ENCODE data around the gene PLEK.
A peak's percentile ranks its signal among the peaks of the same experiment; 100 is the strongest.
"Not testable (repeated sequence)": the region's sequence is repeated elsewhere in the genome, so short reads cannot be mapped to it uniquely, and the experiment has no call there.

Gene PLEK

GRCh38 chr2:68362069-68362468, 3.0 kb upstream of the PLEK start:
- in situ Hi-C loops (cut with HindIII; ENCODE audit: low pct_unique_long_range_greater_than_20kb, low sequenced_read_pairs): no loop called here
- peak in 1 of 2 experiments; percentile 69 for DNase-seq (ENCODE audit: low read depth in 1 of 2, low spot score in 1 of 2)
- TF ChIP-seq JUND (IDR thresholded peaks at IDR 0.05; ENCODE audit: low read depth): no peak

- DNase-seq (ENCODE audit: low read depth in 1 of 2, low spot score in 1 of 2): no peak
- TF ChIP-seq JUND (IDR thresholded peaks at IDR 0.05; ENCODE audit: low read depth): no peak
- in situ Hi-C loops (cut with HindIII; ENCODE audit: low pct_unique_long_range_greater_than_20kb, low sequenced_read_pairs): no loop called here
Observed at GRCh38 chr2:68362749-68363148, 2.3 kb upstream of the PLEK start.

- DNase-seq (ENCODE audit: low read depth in 1 of 2, low spot score in 1 of 2): no peak
- in situ Hi-C loops (cut with HindIII; ENCODE audit: low pct_unique_long_range_greater_than_20kb, low sequenced_read_pairs): no loop called here
- TF ChIP-seq JUND (IDR thresholded peaks at IDR 0.05; ENCODE audit: low read depth): no peak
Observed at GRCh38 chr2:68363721-68364120, 1.4 kb upstream of the PLEK start.

- no peak for DNase-seq (ENCODE audit: low read depth in 1 of 2, low spot score in 1 of 2)
- TF ChIP-seq JUND (IDR thresholded peaks at IDR 0.05; ENCODE audit: low read depth): no peak
- in situ Hi-C loops (cut with HindIII; ENCODE audit: low pct_unique_long_range_greater_than_20kb, low sequenced_read_pairs): no loop called here
Observed at GRCh38 chr2:68366083-68366560, 1.0 kb downstream of the PLEK start.

- no peak for DNase-seq (ENCODE audit: low read depth in 1 of 2, low spot score in 1 of 2)
- no peak for TF ChIP-seq JUND (IDR thresholded peaks at IDR 0.05; ENCODE audit: low read depth)
- in situ Hi-C loops (cut with HindIII; ENCODE audit: low pct_unique_long_range_greater_than_20kb, low sequenced_read_pairs): no loop called here
Observed at GRCh38 chr2:68367953-68368653, 3.0 kb downstream of the PLEK start.

- in situ Hi-C loops (cut with HindIII; ENCODE audit: low pct_unique_long_range_greater_than_20kb, low sequenced_read_pairs): no loop called here
- no peak for DNase-seq (ENCODE audit: low read depth in 1 of 2, low spot score in 1 of 2)
- no peak for TF ChIP-seq JUND (IDR thresholded peaks at IDR 0.05; ENCODE audit: low read depth)
Observed at GRCh38 chr2:68368654-68369336, 3.7 kb downstream of the PLEK start.

- TF ChIP-seq JUND (IDR thresholded peaks at IDR 0.05; ENCODE audit: low read depth): no peak
- no peak for DNase-seq (ENCODE audit: low read depth in 1 of 2, low spot score in 1 of 2)
- in situ Hi-C loops (cut with HindIII; ENCODE audit: low pct_unique_long_range_greater_than_20kb, low sequenced_read_pairs): no loop called here
Observed at GRCh38 chr2:68369337-68369734, 4.3 kb downstream of the PLEK start.

- DNase-seq (ENCODE audit: low read depth in 1 of 2, low spot score in 1 of 2): no peak
- no peak for TF ChIP-seq JUND (IDR thresholded peaks at IDR 0.05; ENCODE audit: low read depth)
- in situ Hi-C loops (cut with HindIII; ENCODE audit: low pct_unique_long_range_greater_than_20kb, low sequenced_read_pairs): no loop called here
Observed at GRCh38 chr2:68371138-68371537, 6.1 kb downstream of the PLEK start.

- in situ Hi-C loops (cut with HindIII; ENCODE audit: low pct_unique_long_range_greater_than_20kb, low sequenced_read_pairs): no loop called here
- DNase-seq (ENCODE audit: low read depth in 1 of 2, low spot score in 1 of 2): no peak
- TF ChIP-seq JUND (IDR thresholded peaks at IDR 0.05; ENCODE audit: low read depth): no peak
Observed at GRCh38 chr2:68371581-68371980, 6.5 kb downstream of the PLEK start.

- in situ Hi-C loops (cut with HindIII; ENCODE audit: low pct_unique_long_range_greater_than_20kb, low sequenced_read_pairs): no loop called here
- no peak for DNase-seq (ENCODE audit: low read depth in 1 of 2, low spot score in 1 of 2)
- no peak for TF ChIP-seq JUND (IDR thresholded peaks at IDR 0.05; ENCODE audit: low read depth)
Observed at GRCh38 chr2:68372485-68372884, 7.4 kb downstream of the PLEK start.

- in situ Hi-C loops (cut with HindIII; ENCODE audit: low pct_unique_long_range_greater_than_20kb, low sequenced_read_pairs): no loop called here
- no peak for TF ChIP-seq JUND (IDR thresholded peaks at IDR 0.05; ENCODE audit: low read depth)
- no peak for DNase-seq (ENCODE audit: low read depth in 1 of 2, low spot score in 1 of 2)
Observed at GRCh38 chr2:68374184-68374583, 9.1 kb downstream of the PLEK start.

GRCh38 chr2:68375582-68375981, 10.5 kb downstream of the PLEK start:
- no peak for TF ChIP-seq JUND (IDR thresholded peaks at IDR 0.05; ENCODE audit: low read depth)
- in situ Hi-C loops (cut with HindIII; ENCODE audit: low pct_unique_long_range_greater_than_20kb, low sequenced_read_pairs): no loop called here
- DNase-seq (ENCODE audit: low read depth in 1 of 2, low spot score in 1 of 2): no peak

- in situ Hi-C loops (cut with HindIII; ENCODE audit: low pct_unique_long_range_greater_than_20kb, low sequenced_read_pairs): no loop called here
- TF ChIP-seq JUND (IDR thresholded peaks at IDR 0.05; ENCODE audit: low read depth): no peak
- DNase-seq (ENCODE audit: low read depth in 1 of 2, low spot score in 1 of 2): no peak
Observed at GRCh38 chr2:68377137-68377780, 12.2 kb downstream of the PLEK start.

- in situ Hi-C loops (cut with HindIII; ENCODE audit: low pct_unique_long_range_greater_than_20kb, low sequenced_read_pairs): not testable (repeated sequence)
Observed at GRCh38 chr2:68378779-68379178, 13.7 kb downstream of the PLEK start.

More at GRCh38 chr2:68378779-68379178, 13.7 kb downstream of the PLEK start:
- DNase-seq (ENCODE audit: low read depth in 1 of 2, low spot score in 1 of 2): not testable (repeated sequence)

Data from T47D (cell line).